GM12873 (cell line): Measurements from ENCODE around the gene CDK5RAP2.
A peak's percentile ranks its signal among the peaks of the same experiment; 100 is the strongest.

Experiments used
- TF ChIP-seq, protein P1 (sequence below): IDR thresholded peaks from 2 replicates; pipeline ENCODE4 v1.5.1; 2012; ENCODE audit warnings: low read depth, mild to moderate bottlenecking, moderate library complexity, low read length, control low read depth; ENCODE audit not compliant: insufficient read depth; ENCODE audit errors: missing control alignments

Gene CDK5RAP2

DNA sequence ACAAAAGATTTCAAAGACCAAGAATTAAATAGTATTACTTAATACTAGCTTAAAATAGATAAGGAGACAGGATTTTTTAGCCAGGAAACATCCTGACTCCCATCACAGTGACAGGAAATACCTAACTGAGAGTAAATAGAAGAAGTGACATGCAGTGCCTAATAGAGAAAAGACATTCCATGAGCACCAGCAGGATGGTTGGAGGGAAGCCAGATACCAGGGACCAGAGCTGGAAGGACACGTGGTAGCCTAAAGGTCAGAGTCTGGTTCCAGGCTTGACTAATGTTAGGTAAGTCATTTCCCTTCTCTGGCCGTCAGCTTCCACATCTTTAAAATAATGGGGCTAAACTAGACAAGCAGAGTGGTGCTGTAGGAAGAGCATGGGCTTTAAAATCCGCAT lies 41.6 kb downstream of the CDK5RAP2 start:
- TF ChIP-seq, protein P1, sequence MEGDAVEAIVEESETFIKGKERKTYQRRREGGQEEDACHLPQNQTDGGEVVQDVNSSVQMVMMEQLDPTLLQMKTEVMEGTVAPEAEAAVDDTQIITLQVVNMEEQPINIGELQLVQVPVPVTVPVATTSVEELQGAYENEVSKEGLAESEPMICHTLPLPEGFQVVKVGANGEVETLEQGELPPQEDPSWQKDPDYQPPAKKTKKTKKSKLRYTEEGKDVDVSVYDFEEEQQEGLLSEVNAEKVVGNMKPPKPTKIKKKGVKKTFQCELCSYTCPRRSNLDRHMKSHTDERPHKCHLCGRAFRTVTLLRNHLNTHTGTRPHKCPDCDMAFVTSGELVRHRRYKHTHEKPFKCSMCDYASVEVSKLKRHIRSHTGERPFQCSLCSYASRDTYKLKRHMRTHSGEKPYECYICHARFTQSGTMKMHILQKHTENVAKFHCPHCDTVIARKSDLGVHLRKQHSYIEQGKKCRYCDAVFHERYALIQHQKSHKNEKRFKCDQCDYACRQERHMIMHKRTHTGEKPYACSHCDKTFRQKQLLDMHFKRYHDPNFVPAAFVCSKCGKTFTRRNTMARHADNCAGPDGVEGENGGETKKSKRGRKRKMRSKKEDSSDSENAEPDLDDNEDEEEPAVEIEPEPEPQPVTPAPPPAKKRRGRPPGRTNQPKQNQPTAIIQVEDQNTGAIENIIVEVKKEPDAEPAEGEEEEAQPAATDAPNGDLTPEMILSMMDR, result no peak

DNA sequence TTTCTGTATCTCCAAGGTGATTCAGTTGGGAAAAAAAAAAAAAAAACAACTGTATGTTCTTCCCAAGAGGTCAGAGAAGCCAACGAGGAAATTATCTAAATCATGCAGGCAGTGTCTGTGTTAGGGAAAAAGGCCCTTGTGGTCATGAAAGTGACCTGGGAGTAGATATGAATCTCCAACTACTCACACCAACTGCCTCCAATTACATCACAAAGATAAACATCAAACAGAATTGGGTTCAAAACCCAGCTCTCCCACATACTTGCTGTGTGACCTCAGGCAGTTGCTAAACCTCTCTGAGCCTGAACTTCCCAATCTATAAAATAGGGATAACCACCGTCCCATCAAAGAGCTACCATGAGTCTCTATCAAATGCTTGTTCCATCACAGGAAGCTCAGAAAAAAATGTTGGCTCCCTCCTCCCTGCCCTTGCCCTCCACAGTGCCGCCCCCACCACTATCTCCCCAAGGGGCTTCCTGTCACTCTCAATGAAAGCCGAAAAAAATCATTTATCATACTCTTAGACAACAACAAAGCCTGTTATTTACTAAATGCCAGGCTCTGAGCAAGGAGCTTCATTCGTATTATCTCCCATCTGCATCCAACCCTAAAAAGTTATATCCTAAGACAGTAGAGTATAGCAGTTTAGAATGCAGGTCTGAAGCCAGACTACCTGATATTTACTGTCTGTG lies 42.9 kb downstream of the CDK5RAP2 start:
- TF ChIP-seq, protein P1, result no peak

DNA sequence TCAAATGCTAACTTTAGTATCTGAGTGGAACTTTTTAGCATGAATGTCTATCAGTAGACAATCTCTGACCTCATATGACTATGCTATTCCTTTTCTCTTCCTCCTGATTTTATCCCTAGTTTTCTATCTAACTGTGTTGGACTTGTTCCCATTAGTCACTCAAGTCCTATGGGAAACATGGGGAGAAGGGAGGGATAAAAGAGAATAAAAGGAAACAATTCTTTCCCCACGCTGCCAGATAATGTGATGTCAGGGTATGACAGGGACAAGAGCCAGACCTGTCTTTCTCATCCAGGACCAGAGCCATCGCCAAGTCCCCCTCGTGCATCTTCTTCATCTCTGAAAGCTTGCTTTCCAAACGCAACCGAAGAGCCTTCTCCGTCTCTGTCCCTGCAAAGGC lies 43.9 kb downstream of the CDK5RAP2 start:
- TF ChIP-seq, protein P1, result no peak

DNA sequence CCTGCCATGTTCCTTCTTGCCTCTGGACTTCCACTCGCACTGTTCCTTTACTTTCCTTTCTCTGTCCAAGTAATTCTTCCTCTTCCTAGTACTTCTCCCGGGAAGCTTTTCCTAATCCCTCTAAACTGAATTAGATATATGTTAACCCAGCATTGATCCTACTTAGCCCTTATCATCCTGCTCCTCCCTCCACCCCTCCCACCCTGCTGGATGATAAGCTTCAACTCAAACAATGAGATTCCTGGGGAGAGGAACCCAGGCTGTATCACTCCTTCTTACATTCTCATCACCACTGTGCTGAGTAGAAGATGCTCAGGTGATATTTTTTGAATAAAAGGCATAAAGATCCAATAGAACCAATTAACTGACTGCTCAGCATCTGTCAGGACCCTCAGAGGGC lies 45.7 kb downstream of the CDK5RAP2 start:
- TF ChIP-seq, protein P1, result no peak

DNA sequence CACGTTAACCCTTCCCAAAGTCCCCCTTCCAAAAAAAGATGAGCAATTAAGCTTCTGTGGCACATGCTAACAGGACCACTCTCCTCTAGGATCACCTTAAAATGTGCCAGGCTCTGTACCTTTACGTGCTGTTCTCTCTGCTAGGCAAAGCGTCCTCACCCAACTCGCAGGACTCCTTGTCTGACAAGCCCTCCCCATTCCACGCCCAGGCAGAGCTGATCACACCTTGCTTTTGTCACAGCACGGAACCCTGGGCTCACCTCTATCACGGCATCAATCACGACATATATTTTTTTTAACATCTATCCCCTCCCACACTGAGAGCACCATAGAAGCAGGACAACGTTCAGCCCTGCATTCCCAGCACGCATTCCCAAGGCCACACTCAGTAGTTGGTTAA lies 47.1 kb downstream of the CDK5RAP2 start:
- TF ChIP-seq, protein P1, result no peak

DNA sequence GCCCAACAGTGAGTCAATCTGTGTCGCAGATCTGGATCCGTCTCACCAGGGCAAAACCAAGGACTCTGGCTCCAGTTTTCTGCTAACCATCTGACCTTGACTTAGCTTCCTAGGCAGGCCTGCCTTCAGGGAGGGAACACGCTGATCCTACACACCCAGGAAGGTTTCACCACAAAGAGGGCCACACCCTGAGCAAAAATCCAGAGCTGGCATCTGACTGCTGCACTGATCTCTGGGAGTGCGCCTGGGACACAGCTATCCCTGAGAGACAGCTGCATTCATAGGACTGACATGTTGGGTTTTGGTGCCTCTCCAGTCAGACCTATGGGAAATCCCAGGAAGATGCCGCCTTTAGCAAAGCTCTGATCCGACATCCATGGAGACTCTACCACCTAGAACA lies 47.5 kb downstream of the CDK5RAP2 start:
- TF ChIP-seq, protein P1, result no peak

DNA sequence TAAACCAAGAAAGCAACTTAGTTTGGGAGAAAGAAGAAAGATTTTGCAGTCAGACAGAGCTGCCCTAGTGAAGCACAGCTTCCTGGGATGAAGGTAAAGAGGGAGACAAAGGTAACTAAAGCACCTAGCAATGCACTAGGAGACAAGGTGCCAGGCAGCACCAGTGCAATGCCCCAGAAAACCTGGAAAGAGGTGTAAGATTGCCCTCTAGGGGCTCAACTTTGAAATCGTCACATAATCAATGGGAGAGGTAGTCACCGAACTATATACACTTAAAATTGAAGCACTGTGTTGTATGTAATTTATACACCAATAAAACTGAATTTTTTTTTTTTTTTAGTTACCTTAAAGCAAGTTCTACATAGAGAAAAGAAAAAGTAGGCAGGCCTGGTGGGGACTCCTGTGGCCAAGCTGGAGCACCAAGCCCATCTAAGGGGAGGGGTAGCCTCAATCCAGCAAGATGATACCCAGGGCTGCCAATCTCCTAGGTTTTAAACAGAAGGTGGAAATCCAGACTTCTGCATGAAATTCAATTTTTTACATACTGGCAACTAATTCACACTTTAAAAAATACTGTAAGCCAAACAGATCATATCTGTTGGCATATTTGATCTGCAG lies 48.2 kb downstream of the CDK5RAP2 start:
- TF ChIP-seq, protein P1, result peak; percentile 41
